H54 (cell line): ENCODE results near the gene KLF6.
"Not testable (repeated sequence)": the region's sequence is repeated elsewhere in the genome, so short reads cannot be mapped to it uniquely, and the experiment has no call there.

Experiments
- DNase-seq: peaks from one replicate; pipeline ENCODE4 v3.0.0; 2011; ENCODE audit warnings: low spot score, mixed read lengths; ENCODE audit not compliant: insufficient read length
- FAIRE-seq: peaks from 3 replicates; lab custom pipeline; 2011; peaks lifted over from hg19 to GRCh38; lab: Jason Lieb, UNC
- POLR2A ChIP-seq: IDR thresholded peaks from 2 replicates; pipeline ENCODE4 v1.6.1; 2011; ENCODE audit warnings: low read depth, mild to moderate bottlenecking, low read length

The KLF6 gene

DNA sequence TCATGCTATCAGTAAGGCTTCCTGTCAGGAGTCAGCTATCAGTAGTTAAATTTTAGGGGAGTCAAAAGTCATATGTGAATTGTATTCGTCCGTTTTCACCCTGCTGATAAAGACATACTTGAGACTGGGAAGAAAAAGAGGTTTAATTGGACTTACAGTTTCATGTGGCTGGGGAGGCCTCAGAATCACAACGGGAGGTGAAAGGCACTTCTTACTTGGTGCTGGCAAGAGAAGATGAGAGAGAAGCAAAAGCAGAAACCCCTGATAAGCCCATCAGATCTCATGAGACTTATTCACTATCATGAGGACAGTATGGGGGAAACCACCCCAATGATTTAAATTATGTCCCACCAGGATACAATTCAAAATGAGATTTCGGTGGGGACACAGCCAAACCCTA lies 47.1 kb downstream of the KLF6 start:
- FAIRE-seq, result no peak
- TF ChIP-seq POLR2A, result no peak
- no peak for DNase-seq

DNA sequence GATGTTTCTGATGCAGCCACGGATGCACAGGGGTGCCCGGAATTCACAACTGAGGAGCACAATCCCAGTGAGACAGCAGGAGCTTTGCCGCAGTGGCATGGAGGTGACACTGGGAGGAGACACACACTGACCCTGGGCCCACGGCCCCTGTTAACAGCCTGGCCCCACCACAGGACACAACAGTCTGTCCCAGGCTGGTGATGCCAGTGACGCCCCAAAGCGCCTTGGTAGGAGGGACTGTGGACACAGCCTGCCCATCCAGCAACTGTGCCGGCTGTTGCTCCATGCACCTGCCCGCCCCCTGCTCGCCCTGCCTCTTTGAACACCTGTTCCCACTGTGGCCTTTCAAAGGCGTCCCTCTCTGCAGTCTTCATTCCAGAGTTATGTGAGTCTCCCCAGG lies 49.8 kb downstream of the KLF6 start:
- no peak for FAIRE-seq
- TF ChIP-seq POLR2A, result no peak
- no peak for DNase-seq

- TF ChIP-seq POLR2A, result no peak
- no peak for FAIRE-seq
These were observed 50.9 kb downstream of the KLF6 start for GRCh38 chr10:3734111-3734510.

DNA sequence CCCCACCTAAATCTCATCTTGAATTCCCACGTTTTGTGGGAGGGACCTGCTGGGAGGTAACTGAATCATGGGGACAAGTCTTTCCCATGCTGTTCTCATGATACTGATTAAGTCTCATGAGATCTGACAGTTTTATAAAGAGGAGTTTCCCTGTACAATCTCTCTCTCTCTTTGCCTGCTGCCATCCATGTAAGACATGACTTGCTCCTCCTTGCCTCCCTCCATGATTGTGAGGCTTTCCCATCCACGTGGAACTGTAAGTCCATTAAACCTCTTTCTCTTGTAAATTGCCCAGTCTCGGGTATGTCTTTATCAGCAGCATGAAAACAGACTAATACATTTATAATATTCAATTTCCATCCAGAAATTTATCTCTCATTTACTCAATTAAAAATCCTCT lies 52.8 kb downstream of the KLF6 start:
- not testable (repeated sequence) for FAIRE-seq, DNase-seq

More at GRCh38 chr10:3734111-3734510, 50.9 kb downstream of the KLF6 start:
- no peak for DNase-seq

DNA sequence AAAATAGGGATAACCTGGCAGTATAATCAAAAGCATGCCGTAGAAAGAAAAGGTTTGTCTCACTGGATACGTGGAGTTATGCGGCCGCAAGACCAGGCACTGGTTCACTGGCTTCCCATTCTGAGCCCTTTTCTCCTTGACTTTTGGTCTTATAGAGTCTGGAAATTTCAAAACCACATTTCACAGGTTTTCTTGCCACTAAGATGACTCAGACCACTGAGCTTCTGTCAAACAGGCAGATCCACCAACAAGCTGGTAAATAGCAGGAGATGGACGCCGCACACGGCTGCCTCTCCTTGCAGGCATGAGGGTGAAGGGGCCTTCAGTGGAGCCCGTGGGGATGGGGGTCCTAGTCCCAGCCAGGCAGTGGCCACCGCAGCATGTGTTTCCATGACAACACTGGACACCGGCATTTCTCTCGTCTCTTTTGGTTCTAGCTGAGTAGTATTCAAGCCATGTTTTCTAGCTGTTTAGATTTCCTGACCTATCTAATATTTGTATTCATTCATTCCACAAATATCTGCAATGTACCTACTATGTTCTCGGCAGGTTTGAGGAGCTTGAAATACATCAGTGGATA lies 55.5 kb downstream of the KLF6 start:
- no peak for DNase-seq
- no peak for FAIRE-seq
- no peak for TF ChIP-seq POLR2A

DNA sequence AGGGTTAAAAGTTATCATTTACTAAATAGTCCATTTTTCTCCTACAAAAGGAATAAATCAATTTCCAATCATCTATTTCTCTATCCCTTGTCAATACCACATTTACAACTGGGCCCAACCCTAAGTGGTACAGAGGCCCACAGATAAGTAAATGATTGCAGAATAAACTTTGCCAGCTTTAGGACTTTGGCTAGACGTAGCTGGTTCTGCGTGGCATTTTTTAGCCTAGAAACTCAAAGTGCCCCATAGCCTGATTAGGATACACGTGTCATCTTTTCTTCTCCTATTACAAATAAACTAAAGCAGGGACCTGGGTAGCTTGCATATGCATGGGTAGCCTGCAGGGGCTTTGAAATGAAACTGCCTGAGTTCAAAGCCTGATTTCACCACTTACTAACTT lies 56.4 kb downstream of the KLF6 start:
- DNase-seq, result no peak
- no peak for FAIRE-seq
- no peak for TF ChIP-seq POLR2A

DNA sequence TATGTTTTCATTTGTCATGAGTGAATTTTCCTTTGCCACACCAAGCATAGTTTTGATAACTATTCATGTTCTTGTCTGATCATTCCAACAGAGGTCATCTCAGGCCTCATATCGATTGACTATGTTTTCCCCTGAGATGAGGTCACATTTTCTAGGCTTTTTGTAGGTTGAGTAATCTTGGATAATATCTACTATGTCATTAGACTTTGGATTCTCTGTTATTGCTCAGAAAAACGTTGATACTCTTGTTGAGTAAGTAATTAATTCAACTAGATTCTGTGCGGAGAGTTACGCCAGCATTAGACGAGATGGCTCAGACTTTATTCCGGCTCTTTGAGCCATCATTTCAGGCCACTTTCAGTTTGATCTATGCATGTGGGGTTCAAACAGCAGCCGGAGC lies 57.7 kb downstream of the KLF6 start:
- no peak for TF ChIP-seq POLR2A
- FAIRE-seq, result no peak

More for the DNA sequence above, 57.7 kb downstream of the KLF6 start:
- DNase-seq, result no peak
